IPS-15b (cell line): ENCODE results near the gene TPRKB.
"Not testable (repeated sequence)": the region's sequence is repeated elsewhere in the genome, so short reads cannot be mapped to it uniquely, and the experiment has no call there.

Source experiments
- H3K27me3 ChIP-seq: one replicate; pipeline ENCODE4 v1.6.1; 2013; ENCODE audit warnings: low read length; ENCODE audit not compliant: control insufficient read depth, insufficient read depth
- H3K36me3 ChIP-seq: one replicate; pipeline ENCODE4 v1.6.1; 2013; ENCODE audit warnings: low read length; ENCODE audit not compliant: control insufficient read depth, insufficient read depth
- H3K4me1 ChIP-seq: one replicate; pipeline ENCODE4 v1.6.1; 2013; ENCODE audit warnings: mild to moderate bottlenecking, low read length; ENCODE audit not compliant: control insufficient read depth, insufficient read depth
- H3K4me3 ChIP-seq: one replicate; pipeline ENCODE4 v1.5.1; 2013; ENCODE audit warnings: low read depth, low read length
- H3K9ac ChIP-seq: one replicate; pipeline ENCODE4 v1.6.1; 2013; ENCODE audit warnings: low read depth, mild to moderate bottlenecking, low read length
- H3K9me3 ChIP-seq: one replicate; pipeline ENCODE4 v1.6.1; 2013; ENCODE audit warnings: mild to moderate bottlenecking, low read length; ENCODE audit not compliant: control insufficient read depth, insufficient read depth

The TPRKB gene

DNA sequence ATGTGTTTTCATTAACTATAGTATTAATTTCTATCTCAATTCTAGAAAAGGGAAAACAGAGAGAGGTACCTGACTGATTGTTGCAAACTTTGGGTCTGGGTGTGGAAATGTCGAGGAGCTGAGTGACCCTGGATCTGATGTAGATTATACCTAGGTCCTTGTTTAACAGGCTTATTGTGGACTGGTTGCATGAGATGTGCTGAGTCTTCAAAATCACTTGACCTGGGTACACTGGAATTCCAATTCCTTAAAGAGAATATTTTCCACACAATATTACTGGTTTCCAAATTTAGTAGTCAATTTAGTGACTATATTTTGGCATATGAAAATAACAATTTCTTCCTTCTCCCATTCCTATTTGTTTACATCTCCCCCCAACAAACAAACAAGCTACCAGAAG is 29.2 kb upstream of the TPRKB start:
- no peaks in the 10 kb centered on the region for H3K27me3 ChIP-seq
- H3K4me3 ChIP-seq = no peak overlapping the region
- no peak overlapping the region for H3K9ac ChIP-seq
- H3K9me3 ChIP-seq = no peaks in the 10 kb centered on the region
- peaks cover 11% of the 10 kb centered on the region for H3K36me3 ChIP-seq
- H3K4me1 ChIP-seq = no peaks in the 10 kb centered on the region

DNA sequence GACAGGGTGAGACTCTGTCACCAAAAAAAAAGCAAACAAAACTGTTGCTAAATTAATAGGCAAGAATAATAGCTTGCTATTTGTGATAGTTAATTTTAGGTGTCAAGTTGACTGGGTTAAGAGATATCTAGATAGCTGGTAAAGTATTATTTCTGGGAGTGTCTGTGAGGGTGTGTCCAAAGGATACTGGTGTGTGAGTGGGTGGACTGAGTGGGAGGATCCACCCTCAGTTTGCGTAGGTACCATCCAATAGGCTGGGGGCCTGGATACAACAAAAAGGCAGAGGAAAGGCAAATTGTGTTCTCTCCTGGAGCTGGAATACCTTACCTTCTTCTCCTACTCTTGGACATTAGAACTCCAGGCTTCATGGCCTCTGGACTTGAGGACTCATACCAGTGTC is 27.8 kb upstream of the TPRKB start:
- Histone ChIP-seq H3K36me3 (peaks cover 12% of the 10 kb centered on the region), H3K9ac (no peak overlapping the region), H3K27me3 (no peaks in the 10 kb centered on the region), H3K9me3 (no peaks in the 10 kb centered on the region), H3K4me1 (no peaks in the 10 kb centered on the region), H3K4me3 (no peak overlapping the region)

DNA sequence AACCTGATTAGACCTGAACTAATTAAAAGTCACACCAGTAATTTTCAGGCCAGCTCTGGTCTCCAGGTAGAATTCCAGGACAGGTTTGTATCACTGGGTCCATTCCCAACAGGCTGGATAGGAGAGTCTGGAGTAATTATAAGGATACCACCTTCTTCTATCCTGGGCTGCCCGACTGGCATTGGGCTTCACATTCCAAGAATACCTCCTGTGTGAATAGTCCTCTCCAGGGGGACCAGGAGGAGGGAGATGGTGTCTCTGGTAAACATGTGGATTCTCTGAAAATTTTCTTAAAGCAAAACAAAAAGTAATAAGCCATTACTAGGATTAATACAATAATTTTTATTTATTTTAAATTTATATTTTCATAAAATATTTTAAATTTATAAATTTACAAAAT is 25.4 kb upstream of the TPRKB start:
- H3K4me3 ChIP-seq = no peak overlapping the region
- H3K36me3 ChIP-seq = peaks cover 15% of the 10 kb centered on the region
- H3K4me1 ChIP-seq = no peaks in the 10 kb centered on the region
- H3K9me3 ChIP-seq = no peaks in the 10 kb centered on the region
- H3K27me3 ChIP-seq = no peaks in the 10 kb centered on the region
- no peak overlapping the region for H3K9ac ChIP-seq

DNA sequence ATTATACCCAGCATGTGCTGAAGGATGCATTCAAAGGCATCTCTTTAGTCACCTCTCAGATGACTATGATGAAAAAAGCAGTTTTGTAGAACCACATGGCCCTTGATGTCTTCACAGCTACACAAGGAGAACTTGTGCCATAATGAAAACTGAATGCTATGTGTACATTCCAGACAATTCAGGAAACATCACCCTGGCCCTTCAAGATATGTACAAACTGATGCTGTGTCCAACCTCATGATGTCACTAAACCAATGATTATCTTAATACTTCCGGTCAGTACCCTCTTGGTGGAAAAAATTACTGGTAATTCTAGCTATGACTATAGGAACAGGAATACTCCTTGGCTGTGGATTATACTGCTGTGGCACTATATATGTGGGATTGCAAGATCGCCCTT is 22.8 kb upstream of the TPRKB start:
- Histone ChIP-seq H3K36me3 (peaks cover 12% of the 10 kb centered on the region), H3K4me1 (no peaks in the 10 kb centered on the region), H3K4me3 (no peak overlapping the region), H3K9me3 (no peaks in the 10 kb centered on the region), H3K9ac (no peak overlapping the region), H3K27me3 (no peaks in the 10 kb centered on the region)

DNA sequence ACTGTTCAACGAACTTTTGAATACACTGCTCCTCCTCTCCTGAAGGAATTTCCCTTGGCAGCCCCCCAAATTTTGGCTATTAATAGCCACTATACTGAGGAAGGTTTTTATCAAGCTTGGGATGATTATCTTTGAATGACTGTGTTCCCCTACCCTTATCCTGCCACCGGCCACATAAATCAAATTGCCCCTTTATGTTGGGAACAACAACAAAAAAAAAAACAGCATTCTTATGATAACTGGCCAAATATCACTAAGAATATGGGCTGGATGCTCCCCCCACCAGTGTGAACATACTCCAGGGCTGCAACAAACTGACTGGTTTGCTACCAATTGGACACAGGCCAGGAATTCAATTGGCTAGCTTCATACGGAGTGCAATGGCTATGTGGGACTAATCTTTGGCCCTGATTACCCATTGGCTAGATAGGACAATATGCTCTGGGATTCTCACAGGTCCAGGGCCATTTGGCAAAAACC is 22.2 kb upstream of the TPRKB start:
- Histone ChIP-seq H3K36me3 (peaks cover 10% of the 10 kb centered on the region), H3K27me3 (no peaks in the 10 kb centered on the region), H3K9ac (no peak overlapping the region), H3K4me3 (no peak overlapping the region), H3K9me3 (no peaks in the 10 kb centered on the region), H3K4me1 (no peaks in the 10 kb centered on the region)

DNA sequence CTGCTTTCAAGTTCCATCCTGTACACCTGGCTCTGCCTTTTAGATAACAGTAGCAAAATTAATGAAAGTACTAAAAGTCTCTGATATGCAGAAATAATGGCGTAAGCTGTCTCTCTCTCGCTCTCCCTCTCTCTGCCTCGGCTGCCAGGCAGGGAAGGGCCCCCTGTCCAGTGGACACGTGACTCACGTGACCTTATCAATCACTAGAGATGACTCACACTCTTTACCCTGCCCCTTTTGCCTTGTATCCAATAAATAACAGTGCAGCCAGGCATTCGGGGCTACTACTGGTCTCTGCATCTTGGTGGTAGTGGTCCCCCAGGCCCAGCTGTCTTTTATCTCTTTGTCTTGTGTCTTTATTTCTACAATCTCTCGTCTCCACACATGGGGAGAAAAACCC is 17.2 kb upstream of the TPRKB start:
- not testable (repeated sequence) for H3K4me1 ChIP-seq, H3K9me3 ChIP-seq, H3K27me3 ChIP-seq, H3K36me3 ChIP-seq, H3K9ac ChIP-seq, H3K4me3 ChIP-seq

DNA sequence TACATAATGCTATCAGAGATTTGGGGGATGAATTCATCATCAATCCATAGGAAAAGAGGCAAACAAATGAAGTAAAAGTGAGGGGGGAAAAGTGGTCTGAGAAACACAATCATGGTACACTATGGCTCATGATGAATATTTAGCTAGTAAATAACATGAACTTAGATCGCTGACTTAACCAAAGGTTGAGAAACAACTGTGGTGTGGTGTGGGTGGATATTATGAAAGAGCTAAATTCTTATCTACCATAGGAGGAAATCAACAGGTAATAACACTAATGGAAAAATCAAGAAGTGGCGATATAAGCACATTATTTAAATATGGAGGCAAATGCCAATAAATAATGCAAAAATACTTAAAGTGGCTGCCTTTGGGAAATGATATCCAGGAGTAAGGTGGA is 12.2 kb upstream of the TPRKB start:
- Histone ChIP-seq H3K9me3 (no peaks in the 10 kb centered on the region), H3K36me3 (no peaks in the 10 kb centered on the region), H3K4me3 (no peak overlapping the region), H3K27me3 (no peaks in the 10 kb centered on the region), H3K4me1 (no peaks in the 10 kb centered on the region), H3K9ac (no peak overlapping the region)

DNA sequence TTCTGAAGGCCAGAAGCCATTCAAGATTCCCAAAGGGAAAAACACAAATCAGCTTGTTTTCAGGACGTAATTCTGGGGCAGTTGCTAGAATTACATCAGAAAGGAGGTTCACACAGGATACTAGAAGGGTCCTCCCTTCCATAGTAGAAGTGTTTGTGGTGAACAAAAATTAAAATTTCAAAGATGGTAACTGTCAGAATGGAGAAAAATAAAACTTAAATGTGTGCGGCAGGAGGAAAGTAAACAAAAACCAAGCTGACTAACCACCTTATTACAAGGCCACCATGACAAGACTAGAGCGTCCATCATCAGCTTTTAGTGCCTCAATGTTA is 9.7 kb upstream of the TPRKB start:
- H3K9ac ChIP-seq = no peak overlapping the region
- no peaks in the 10 kb centered on the region for H3K9me3 ChIP-seq
- H3K4me1 ChIP-seq = no peaks in the 10 kb centered on the region
- H3K27me3 ChIP-seq = no peaks in the 10 kb centered on the region
- H3K4me3 ChIP-seq = no peak overlapping the region
- H3K36me3 ChIP-seq = no peaks in the 10 kb centered on the region

DNA sequence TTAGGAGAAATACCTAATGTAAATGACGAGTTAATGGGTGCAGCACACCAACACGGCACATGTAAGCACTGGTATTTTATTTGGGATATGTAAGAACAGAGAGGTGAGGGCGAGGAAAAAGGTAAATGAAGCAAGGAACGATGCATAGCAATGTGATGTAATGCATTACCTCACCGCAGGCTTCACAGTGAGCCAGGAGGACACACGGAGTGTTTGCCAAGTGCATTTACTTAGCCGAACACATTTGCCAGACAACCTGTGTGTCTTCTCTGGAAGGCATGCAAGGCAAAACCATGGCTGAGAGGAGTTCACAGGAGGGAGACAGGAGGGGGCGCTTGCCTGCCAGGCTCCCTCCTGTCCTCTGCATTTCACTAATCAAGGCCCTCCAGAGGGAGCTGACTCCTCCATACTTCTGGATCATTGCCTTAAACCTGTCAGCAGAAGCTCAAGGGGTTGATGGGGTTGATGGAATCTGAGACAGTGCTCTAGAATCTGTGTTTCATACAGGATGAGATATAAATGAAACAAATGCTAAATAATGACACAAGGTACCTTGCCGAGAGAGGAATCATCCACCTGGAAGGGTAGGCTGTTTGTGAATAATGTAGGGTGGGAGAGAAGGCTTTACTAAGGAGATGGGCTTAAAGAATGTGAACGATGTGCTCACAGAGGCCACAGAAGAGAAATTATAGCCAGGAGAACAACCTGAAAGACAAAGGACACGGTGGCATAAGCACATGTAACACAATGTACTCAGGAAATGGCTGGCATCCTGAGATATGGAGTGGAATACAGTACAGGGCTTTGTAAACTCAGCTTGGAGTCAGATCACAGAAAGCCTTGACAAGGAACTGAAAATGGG is 9.1 kb upstream of the TPRKB start:
- Histone ChIP-seq H3K9me3 (no peaks in the 10 kb centered on the region), H3K9ac (no peak overlapping the region), H3K4me1 (no peaks in the 10 kb centered on the region), H3K27me3 (peaks cover 2% of the 10 kb centered on the region), H3K36me3 (no peaks in the 10 kb centered on the region), H3K4me3 (no peak overlapping the region)

DNA sequence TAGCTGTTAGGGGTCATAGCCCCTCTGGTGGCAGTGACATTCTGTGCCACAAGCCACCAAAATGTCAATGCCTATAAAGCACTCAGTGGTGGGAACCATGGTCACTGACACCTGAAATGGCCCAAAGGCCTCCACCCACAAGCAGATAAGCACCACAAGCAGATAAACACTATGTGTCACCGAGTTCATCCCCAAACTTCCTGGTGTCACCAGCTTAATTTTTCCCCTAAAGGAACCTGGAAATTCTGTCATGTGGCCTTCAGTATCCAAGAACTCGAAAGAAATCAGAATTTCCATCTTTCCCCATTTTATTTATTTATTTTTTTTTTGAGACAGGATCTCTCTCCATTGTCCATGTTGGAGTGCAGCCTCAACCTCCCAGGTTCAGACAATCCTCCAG is 3.6 kb upstream of the TPRKB start:
- H3K4me1 ChIP-seq = no peaks in the 10 kb centered on the region
- H3K36me3 ChIP-seq = no peaks in the 10 kb centered on the region
- peaks cover 24% of the 10 kb centered on the region for H3K27me3 ChIP-seq

DNA sequence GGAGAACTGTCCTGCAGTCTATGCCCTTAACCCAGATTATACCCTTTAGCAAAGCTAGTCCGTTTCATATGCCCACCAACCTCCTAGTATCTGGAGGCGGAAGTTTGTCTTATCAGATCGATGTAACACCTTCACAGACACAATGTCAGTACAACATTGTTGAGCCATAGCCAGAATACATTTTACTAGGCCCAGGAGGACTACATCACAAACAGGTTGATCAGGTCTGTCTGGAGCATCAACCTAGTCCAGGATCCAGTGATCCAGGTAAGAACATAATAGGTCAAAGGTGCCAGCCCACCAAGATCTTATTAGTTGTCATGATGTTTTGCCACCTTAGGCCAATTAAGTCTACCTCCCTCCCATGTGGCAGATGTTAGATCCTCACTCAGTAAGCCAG is 2.0 kb upstream of the TPRKB start:
- H3K9ac ChIP-seq = no peak overlapping the region
- no peaks in the 10 kb centered on the region for H3K9me3 ChIP-seq
- no peaks in the 10 kb centered on the region for H3K4me1 ChIP-seq
- peaks cover 24% of the 10 kb centered on the region for H3K27me3 ChIP-seq
- H3K4me3 ChIP-seq = no peak overlapping the region
- no peaks in the 10 kb centered on the region for H3K36me3 ChIP-seq

More for the DNA sequence above, 3.6 kb upstream of the TPRKB start:
- no peak overlapping the region for H3K4me3 ChIP-seq
- no peaks in the 10 kb centered on the region for H3K9me3 ChIP-seq
- no peak overlapping the region for H3K9ac ChIP-seq

DNA sequence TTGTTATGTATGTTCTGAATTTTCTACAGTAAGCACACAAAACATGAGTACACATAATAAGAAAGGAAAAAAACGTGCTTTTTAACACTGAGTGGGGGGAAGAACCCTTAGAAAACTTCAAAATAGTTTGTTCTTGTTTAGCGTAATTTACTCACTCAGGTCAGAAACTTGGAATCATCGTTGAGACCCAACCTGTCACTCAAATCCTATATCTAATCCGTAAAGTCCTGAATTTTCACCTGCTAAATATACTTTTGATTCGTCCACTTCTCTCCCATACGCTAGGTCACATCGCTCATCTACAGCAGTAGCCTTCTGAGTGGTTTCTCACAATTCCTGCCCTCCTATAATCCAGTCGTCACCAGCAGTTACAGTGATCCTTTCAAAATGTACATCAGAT is 767 bp downstream of the TPRKB start:
- peak overlapping the region; percentile 82 for H3K9ac ChIP-seq
- H3K4me1 ChIP-seq = no peaks in the 10 kb centered on the region
- H3K27me3 ChIP-seq = peaks cover 23% of the 10 kb centered on the region
- no peaks in the 10 kb centered on the region for H3K9me3 ChIP-seq
- H3K36me3 ChIP-seq = peaks cover 3% of the 10 kb centered on the region
- H3K4me3 ChIP-seq = peak overlapping the region; percentile 93
